CD14-positive monocyte (primary cell): ENCODE results near the gene TMEM214. TPM values are rescaled to one million over a fixed set of nuclear protein-coding genes. Genes with fewer than 3 reads are reported as not detected.

Experiments used
- DNase-seq, 3 donors: peaks; one replicate each; pipeline ENCODE4 v3.0.0-alpha.2; 2011 to 2022
- H2AFZ ChIP-seq: 2 replicates; pipeline ENCODE4 v1.6.0; 2012; ENCODE audit warnings: mild to moderate bottlenecking, low read depth, low read length, inconsistent platforms; ENCODE audit not compliant: insufficient read depth, poor library complexity, severe bottlenecking
- H3K27ac ChIP-seq, 2 donors: 1 replicate in 1 of 2; 2 replicates in 1 of 2; pipeline ENCODE4 v1.5.1; 2012 to 2013; ENCODE audit warnings: low read length in 2 of 2, control low read depth in 1 of 2, inconsistent platforms in 1 of 2, low read depth in 1 of 2, mild to moderate bottlenecking in 1 of 2
- H3K27me3 ChIP-seq, 2 donors: one replicate each; pipeline versions ENCODE4 v1.6.0 to v1.6.1; 2011 to 2013; ENCODE audit warnings: low read length in 2 of 2; ENCODE audit not compliant: control insufficient read depth in 2 of 2, insufficient read depth in 2 of 2
- H3K36me3 ChIP-seq, 2 donors: replicated peaks in 1 of 2; 1 replicate in 1 of 2; 2 replicates in 1 of 2; pipeline versions ENCODE4 v1.5.1 to v1.6.1; 2012 to 2013; ENCODE audit warnings: low read length in 2 of 2, control low read depth in 1 of 2, inconsistent platforms in 1 of 2, mild to moderate bottlenecking in 1 of 2; ENCODE audit not compliant: insufficient read depth in 2 of 2, control insufficient read depth in 1 of 2
- H3K4me1 ChIP-seq, 2 donors: 1 replicate in 1 of 2; 2 replicates in 1 of 2; pipeline versions ENCODE4 v1.5.1 to v1.6.1; 2012 to 2013; ENCODE audit warnings: low read length in 2 of 2, control low read depth in 1 of 2, inconsistent platforms in 1 of 2, mild to moderate bottlenecking in 1 of 2, moderate library complexity in 1 of 2; ENCODE audit not compliant: insufficient read depth in 2 of 2, control insufficient read depth in 1 of 2
- H3K4me2 ChIP-seq: replicated peaks from 2 replicates; pipeline ENCODE3; 2012; ENCODE audit warnings: low read length, moderate library complexity, mild to moderate bottlenecking; ENCODE audit not compliant: poor library complexity, severe bottlenecking; ENCODE audit errors: extremely low read depth
- H3K4me3 ChIP-seq, 3 experiments: fragments of 200-600 bp in 1 of 3; sonication (generic) in 1 of 3; replicated peaks in 1 of 3; 1 replicate in 2 of 3; 2 replicates in 1 of 3; pipeline ENCODE4 v1.5.1; 2011 to 2013; ENCODE audit warnings: low read length in 3 of 3, mild to moderate bottlenecking in 3 of 3, control low read depth in 2 of 3, low read depth in 2 of 3, inconsistent platforms in 1 of 3, moderate library complexity in 1 of 3
- H3K79me2 ChIP-seq: 2 replicates; pipeline ENCODE4 v1.6.0; 2012; ENCODE audit warnings: mild to moderate bottlenecking, control low read depth, inconsistent platforms, low read length, moderate library complexity; ENCODE audit not compliant: insufficient read depth
- H3K9ac ChIP-seq: 2 replicates; pipeline ENCODE4 v1.6.0; 2017; ENCODE audit warnings: low read length, mild to moderate bottlenecking; ENCODE audit not compliant: insufficient read depth, poor library complexity, severe bottlenecking
- H3K9me3 ChIP-seq, 2 donors: replicated peaks in 1 of 2; 1 replicate in 1 of 2; 2 replicates in 1 of 2; pipeline versions ENCODE4 v1.5.1 to v1.6.1; 2012 to 2013; ENCODE audit warnings: low read length in 2 of 2, control low read depth in 1 of 2; ENCODE audit not compliant: control insufficient read depth in 1 of 2, insufficient read depth in 1 of 2
- H4K20me1 ChIP-seq: 2 replicates; pipeline ENCODE4 v1.6.0; 2012; ENCODE audit warnings: mild to moderate bottlenecking, low read length, control low read depth, moderate library complexity; ENCODE audit not compliant: insufficient read depth
- H3K27ac Mint-ChIP-seq, 7 donors: one replicate each; pipeline ENCODE4 v1.8.0; 2020; ENCODE audit warnings: mild to moderate bottlenecking in 7 of 7, mixed read lengths in 7 of 7, moderate library complexity in 6 of 7, inconsistent platforms in 2 of 7
- H3K27me3 Mint-ChIP-seq, 3 donors: one replicate each; pipeline ENCODE4 v1.8.0; 2021 to 2022; ENCODE audit warnings: low read depth in 3 of 3, mild to moderate bottlenecking in 3 of 3, mixed read lengths in 3 of 3, moderate library complexity in 3 of 3, inconsistent platforms in 1 of 3
- H3K36me3 Mint-ChIP-seq, 2 donors: one replicate each; pipeline ENCODE4 v1.8.0; 2020; ENCODE audit warnings: mixed read lengths in 2 of 2, inconsistent platforms in 1 of 2, mild to moderate bottlenecking in 1 of 2
- H3K4me1 Mint-ChIP-seq: one replicate; pipeline ENCODE4 v1.8.0; 2020; ENCODE audit warnings: mild to moderate bottlenecking, mixed read lengths
- H3K4me3 Mint-ChIP-seq, 2 donors: one replicate each; pipeline ENCODE4 v1.8.0; 2020; ENCODE audit warnings: mild to moderate bottlenecking in 2 of 2, mixed read lengths in 2 of 2, moderate library complexity in 1 of 2
- H3K9me3 Mint-ChIP-seq, 7 donors: one replicate each; pipeline ENCODE4 v1.8.0; 2020 to 2022; ENCODE audit warnings: mixed read lengths in 7 of 7, mild to moderate bottlenecking in 6 of 7, moderate library complexity in 6 of 7, inconsistent platforms in 2 of 7
- CTCF ChIP-seq: fragments of 200-600 bp; IDR thresholded peaks from one replicate; pipeline ENCODE4 v1.8.0; 2022; ENCODE audit warnings: antibody characterized with exemption, mild to moderate bottlenecking
- WGBS: methylation state at CpG from one replicate; pipeline ENCODE4 v1.1.5; 2013; ENCODE audit warnings: missing lambda C conversion rate; ENCODE audit not compliant: insufficient coverage; 5-methylcytosine and 5-hydroxymethylcytosine counted together
- intact Hi-C, 2 donors: fragments of 100-400 bp; cut with micrococcal nuclease; formaldehyde crosslinking; loops; one replicate each; pipeline versions ENCODE4 v1.15.0 to v1.15.1; 2023
- polyA plus RNA-seq, 3 donors: library from polyadenylated mRNA; depleted of rRNA in 1 of 3; unstranded in 2 of 3; stranded (reverse) in 1 of 3; fragments of 300-500 nt in 2 of 3; fragments of >200 nt in 1 of 3; fragmentation: Illumina TruSeq in 2 of 3; gene quantifications; 1 replicate in 2 of 3; 2 replicates in 1 of 3; pipeline ENCODE4 v1.2.3, GENCODE V29; 2012 to 2021

TMEM214 gene
- polyA plus RNA-seq, 3 donors, result 18.3 to 61.7 (median 26.9) TPM

DNA sequence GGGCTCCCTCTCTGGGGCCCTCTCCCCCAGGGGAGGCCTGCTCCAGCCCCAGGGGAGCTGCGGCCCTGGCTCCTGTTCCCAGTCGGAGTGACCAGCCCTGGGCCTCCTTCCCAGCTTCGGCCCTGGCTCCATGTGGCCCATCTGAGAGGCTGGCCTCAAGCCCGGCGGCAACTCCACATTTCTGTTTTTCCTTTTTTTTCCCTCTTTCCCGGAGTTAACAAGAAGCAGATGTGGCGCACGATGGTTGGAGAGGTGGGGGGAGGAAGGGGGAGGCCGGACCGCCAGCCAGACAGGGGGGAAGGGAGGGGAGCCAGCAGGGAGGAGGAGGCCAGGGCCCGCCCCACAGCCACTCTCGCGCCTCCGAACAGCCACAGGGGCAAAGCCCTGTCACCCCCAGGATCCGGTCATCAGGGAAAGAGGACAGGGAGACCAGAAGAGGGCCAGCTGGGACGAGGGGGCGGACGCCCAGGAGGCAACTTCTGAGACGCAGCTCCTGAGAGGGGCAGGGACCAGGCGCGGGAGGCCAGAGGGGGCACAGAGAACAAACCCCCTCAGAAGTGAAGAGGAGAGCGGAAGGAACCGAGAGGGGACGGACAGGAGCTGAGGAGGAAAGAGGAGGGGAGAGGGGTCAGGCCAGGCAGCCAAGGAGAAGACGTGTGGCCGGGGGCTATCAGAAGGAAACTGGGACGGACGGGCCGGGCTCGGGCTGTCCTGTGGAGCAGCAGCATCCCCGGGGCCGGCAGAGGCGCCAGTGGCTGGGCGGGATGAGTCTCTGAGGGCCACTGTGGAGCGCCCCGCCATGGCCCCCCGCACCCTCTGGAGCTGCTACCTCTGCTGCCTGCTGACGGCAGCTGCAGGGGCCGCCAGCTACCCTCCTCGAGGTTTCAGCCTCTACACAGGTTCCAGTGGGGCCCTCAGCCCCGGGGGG, 45.8 kb downstream of the TMEM214 start, which contains the start of gene EMILIN1:
TSS of gene EMILIN1 (plus strand) at position 349 of the 928 bp plus-strand sequence. CDS start at position 800, 451 bp downstream.
- TF ChIP-seq CTCF, result no peak
- peaks cover 57 to 65% of the 10 kb centered on the region in 2 donors for H3K4me1 ChIP-seq
- H2AFZ ChIP-seq, result peak within 1 kb of the TSS; percentile 85
- no peak within 1 kb of the TSS for H3K27ac ChIP-seq
- WGBS, result 30% methylated on average over 24 of the region's 41 CpGs
- Mint-ChIP-seq H3K4me3 (peak within 1 kb of the TSS; percentile 67 to 82), H3K27me3 (peaks cover 0 to 7% (median 0%) of the 10 kb centered on the region in 3 donors), H3K27ac (no peak within 1 kb of the TSS), H3K4me1 (peaks cover 63% of the 10 kb centered on the region), H3K36me3 (no peaks in the 10 kb centered on the region), H3K9me3 (peaks cover 0 to 2% (median 0%) of the 10 kb centered on the region in 7 donors)
- no peaks in the 10 kb centered on the region for H3K36me3 ChIP-seq
- peak within 1 kb of the TSS in 2 of 3 experiments; percentile 19 to 56 for H3K4me3 ChIP-seq
- no peak within 1 kb of the TSS for H3K9ac ChIP-seq
- no peaks in the 10 kb centered on the region for H3K9me3 ChIP-seq
- peak within 1 kb of the TSS; percentile 53 for H3K4me2 ChIP-seq
- DNase-seq, result no peak
- H4K20me1 ChIP-seq, result no peaks in the 10 kb centered on the region
- H3K79me2 ChIP-seq, result peaks cover 5% of the 10 kb centered on the region
- intact Hi-C loops, result no loop called here
- no peaks in the 10 kb centered on the region for H3K27me3 ChIP-seq

GRCh38 chr2:27079233-27080139, 46.7 kb downstream of the TMEM214 start:
- Histone ChIP-seq H3K27ac (no peak overlapping the region), H3K4me2 (peak overlapping the region; percentile 53), H3K36me3 (no peaks in the 10 kb centered on the region), H3K4me3 (peak overlapping the region in 2 of 3 experiments; percentile 19 to 56), H3K27me3 (no peaks in the 10 kb centered on the region), H4K20me1 (no peaks in the 10 kb centered on the region), H3K79me2 (peaks cover 5% of the 10 kb centered on the region), H2AFZ (peak overlapping the region; percentile 85), H3K4me1 (peaks cover 52 to 56% of the 10 kb centered on the region in 2 donors), H3K9me3 (no peaks in the 10 kb centered on the region), H3K9ac (no peak overlapping the region)
- no peak for DNase-seq
- peaks cover 58% of the 10 kb centered on the region for H3K4me1 Mint-ChIP-seq
- peaks cover 0 to 7% (median 0%) of the 10 kb centered on the region in 3 donors for H3K27me3 Mint-ChIP-seq
- peak overlapping the region in 1 of 2 donors; percentile 20 for H3K4me3 Mint-ChIP-seq
- H3K9me3 Mint-ChIP-seq, result peaks cover 0 to 2% (median 0%) of the 10 kb centered on the region in 7 donors
- no peaks in the 10 kb centered on the region for H3K36me3 Mint-ChIP-seq
- H3K27ac Mint-ChIP-seq, result no peak overlapping the region
- intact Hi-C loops, result loop anchor here in 1 of 2 donors (2.0 kb wide), 1 partner anchor 47 kb away; the partner anchor contains the start of gene TMEM214
- WGBS, result 70% methylated on average over 7 of the region's 14 CpGs
- no peak for TF ChIP-seq CTCF
